ELF-1 (cell line): ENCODE data around the gene METTL24.
"Not testable (repeated sequence)": the region's sequence is repeated elsewhere in the genome, so short reads cannot be mapped to it uniquely, and the experiment has no call there.

Source experiments
- DNase-seq: peaks from one replicate; pipeline ENCODE4 v3.0.0-alpha.2; 2016; ENCODE audit warnings: low read depth, low spot score

The METTL24 gene

DNA sequence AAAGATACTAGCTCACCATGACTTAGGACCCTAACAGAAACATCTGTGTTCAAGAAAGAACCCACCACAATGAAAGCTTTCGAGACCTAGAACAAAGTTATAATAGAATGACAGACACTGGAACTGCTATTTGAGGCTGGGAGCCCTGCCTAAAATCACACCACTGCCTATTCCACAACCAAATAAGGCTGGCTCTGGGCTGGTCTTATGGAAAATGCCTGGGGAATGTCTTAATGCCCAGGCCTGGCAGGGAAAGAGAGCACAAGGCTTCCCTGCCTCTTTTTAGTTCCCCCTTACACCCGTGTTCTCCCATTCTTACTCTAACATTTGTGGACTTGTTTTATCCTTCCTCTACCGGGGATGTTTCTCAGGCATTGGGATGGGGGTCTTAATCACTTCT is 5.6 kb upstream of the METTL24 start:
- no peak for DNase-seq

DNA sequence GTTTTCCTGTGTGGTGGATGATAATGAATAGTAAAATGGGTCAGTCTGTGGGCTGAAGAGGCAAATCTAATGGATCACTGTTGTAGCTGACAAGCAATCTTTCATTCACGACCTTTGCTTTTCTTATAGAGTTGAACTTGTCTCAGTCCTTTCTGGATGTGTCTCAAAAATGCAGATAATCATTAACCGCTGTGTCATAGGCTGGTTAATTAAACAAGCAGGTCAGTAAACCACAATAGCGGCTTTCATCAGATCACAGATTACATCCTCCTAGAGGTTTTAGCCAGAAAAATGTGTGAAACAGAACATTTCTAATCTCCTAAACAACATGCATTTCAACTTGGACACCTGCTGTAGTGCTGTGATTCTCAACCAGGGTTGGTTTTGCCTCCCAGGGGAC is 2.5 kb upstream of the METTL24 start:
- DNase-seq: no peak

DNA sequence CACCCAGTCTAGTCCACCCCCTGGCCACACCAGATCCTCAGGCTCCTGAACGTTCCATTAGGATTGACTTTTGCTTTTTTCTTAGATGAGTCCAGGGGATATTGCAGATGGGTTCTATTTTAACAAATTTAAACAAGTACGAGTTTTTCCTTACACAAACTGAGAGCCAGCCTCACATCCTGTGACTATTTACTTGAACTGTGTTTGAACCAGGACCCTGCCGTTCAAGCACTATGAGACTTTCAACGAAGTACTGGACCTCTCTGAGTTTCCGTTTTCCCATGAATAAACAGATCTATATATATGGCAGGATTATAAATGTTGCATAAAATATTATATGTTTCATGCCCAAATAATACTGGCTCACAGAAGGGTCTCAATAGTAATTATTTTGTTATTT is 1.4 kb upstream of the METTL24 start:
- DNase-seq: no peak

DNA sequence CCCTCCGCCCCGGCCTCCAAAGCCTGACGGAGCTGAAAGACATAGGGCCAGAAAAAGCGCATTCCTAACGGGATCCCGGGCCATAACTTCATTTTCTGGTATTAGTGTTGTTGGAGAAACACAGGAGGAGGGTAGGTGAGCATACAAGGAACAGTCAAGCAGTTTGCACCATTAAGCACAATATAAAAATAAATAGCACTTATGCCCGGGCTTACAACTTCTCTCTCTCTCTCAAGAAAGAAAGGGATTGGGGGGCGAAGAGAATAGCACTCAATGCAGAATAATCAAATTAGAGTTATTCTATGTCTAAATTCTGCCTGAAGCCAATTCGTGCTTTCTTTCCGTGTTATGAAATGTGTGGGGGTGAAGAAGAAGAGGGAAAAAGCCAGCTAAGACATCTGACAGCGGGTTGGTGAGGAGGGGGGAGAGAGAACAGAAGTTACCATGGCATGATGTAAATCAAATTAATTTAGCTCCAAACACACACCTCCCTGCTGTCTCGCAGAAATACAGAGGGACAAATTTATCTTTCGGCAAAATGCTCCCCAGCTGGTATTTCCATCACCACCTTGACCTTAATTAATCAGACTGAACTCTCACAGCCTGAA is 508 bp upstream of the METTL24 start:
- no peak for DNase-seq

DNA sequence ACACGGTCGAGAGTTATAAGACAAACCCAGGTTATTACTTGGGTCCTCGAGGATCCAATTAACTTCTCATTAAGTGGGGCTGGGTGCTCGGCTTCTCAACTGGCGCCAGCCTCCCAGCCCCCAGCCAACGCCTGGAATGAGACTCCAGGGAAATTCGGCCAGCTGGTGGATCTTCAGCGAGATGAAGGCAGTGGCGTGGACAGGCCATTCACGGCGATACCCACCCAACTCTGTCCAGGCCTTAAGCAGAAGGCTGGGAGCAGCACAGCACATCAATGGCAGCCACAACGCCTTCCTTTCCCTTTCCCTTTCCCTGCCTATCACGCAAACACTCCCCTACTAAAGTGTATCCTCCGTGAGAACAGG is 868 bp downstream of the METTL24 start:
- no peak for DNase-seq

DNA sequence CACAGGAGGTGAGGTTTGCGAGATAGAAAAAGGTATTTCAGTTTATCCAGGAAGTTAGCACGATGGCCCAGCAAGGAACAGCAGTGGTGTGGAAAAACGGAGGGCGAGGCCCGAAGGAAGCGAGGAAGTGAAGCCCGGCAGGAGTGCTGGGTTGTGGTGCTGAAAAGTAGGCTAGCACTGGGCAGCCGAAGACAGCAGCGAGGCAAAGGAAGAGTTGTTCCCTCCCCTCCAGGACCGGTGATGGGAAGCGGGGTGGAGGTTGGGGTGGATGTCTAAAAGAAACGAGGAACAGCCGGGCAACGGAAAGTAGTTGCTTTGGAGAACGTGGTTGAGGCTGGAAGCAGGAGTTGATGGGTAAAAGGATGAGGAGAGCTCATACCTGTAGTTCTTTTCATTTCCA is 1.4 kb downstream of the METTL24 start:
- DNase-seq: peak; percentile 58

DNA sequence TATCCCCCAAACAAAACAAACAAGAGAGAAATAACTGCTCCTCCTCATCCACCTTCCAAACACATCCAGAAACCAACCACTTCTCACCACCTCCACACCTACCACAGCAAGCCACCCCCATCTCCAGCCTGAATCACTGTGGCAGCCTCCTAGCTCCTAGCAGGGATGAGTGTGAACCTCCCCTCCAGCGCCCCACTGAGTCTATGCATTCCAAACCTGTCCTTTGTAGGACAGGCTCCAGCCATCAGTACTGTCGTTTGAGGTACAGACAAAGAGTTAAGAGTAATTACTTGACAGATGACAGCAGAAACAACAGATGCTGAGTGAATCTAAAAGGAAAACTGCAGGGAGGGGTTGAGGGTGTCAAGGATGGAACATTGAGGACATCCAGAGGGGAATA is 2.4 kb downstream of the METTL24 start:
- DNase-seq: peak; percentile 85

DNA sequence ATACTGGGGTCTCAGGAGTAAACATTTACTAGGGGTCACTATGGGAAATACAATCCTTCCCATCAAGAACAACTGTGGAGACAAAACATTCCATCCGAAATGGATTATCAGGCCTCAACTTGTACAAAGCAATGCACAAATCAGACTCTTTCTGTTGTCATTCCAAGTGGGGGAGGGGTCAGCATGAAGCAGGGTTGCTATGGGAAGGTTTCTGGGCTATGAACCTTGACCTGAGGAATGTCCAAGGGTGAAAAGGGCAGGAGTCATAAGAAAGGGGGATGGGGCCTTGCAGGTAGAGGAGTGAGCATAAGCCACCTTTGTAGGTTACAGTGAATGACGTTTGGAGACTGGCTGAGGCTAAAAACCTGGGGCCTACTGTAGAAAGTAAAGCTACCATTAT is 3.1 kb downstream of the METTL24 start:
- DNase-seq: peak; percentile 72

DNA sequence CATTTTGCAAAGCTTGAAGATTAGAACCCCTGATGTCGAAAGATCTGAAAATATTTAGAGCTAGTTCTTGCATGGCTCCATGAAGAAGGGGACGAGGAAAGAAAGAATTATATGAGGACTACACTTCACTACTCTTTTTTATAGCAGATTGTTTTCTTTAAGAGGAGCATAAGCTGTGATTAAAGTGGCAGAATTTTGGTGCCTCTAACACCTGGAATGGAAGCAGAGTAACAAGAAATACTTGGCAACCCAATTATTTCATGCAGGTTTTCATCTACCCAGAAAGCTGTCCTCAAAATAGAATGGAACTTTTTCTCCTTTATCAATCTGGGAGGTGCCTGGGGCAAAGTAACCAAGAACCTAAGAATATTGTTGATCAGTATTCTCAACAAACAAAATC is 4.0 kb downstream of the METTL24 start:
- no peak for DNase-seq

DNA sequence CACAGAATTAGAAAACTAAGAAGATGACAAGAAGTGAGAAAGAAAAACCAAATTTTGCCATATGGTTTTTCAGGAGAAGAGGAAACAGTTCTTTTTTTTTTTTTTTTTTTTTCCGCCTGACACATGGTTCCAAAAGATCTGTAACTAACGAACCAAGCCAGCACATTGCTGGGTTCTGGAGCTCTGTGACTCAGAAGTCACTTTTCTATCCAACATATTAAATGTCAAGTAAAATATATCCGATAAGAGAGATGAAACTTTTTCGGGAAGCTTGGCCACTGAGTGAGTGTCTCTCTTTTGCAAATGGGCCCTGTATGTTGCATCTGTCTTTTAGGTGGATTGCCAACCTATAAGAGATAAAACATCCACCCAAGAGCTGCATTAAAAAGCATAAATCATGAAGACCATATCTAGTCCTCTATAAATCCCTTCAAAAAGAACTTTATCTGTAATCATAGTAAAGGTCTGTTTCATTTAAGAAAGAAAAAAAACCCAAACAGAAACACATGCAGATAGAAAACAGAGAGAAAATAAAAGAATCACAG is 4.6 kb downstream of the METTL24 start:
- no peak for DNase-seq

DNA sequence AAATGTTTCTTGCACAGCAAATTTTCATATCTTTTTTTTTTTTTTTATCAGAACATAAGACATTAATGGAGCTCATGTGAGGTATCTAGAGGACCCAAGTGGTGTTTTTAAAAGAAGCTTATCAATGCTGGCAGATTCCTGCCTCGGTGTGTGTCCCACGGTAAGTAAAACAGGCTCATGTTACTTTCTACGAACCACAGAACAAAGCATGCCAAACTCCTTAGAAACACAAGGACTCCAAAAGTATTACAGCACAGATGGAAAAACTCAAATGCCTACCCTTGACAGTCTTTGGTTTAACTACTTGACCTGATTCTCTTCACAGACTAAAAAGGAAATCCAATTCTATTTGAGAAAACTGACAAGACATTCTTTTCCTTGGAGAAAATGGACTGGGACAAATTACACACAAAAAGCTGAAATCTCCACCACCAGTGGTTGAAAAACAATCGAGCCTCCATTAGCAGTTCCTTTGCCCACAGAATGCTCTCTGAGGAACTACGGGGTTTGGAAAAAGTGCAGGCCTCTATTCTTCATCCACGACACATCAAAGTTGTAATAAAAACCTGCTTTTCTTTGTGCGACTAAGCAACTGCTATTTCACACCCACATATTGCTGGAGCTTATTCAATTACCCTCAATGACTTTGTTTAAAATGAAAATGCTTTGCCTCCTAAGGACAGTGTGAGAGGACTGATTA is 5.4 kb downstream of the METTL24 start:
- DNase-seq: no peak

DNA sequence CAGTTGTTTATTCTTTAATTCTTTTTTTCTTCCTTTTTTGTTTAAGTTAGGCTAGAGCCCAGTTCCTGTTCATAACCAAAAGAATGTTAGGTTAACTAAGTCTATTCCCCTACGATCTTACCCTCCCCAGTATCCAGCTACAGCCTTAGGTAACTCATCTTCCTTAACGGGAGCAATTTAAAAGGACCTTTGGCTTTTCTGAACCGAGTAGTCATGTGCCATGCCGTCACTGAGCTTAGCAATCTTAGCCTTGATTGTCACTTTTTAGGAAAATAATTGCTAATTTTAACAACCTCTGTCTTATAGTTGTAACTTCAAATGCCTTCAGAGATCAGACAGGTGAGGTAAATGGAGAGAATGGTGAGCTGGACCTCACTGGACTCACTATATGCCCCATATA is 6.2 kb downstream of the METTL24 start:
- DNase-seq: no peak

DNA sequence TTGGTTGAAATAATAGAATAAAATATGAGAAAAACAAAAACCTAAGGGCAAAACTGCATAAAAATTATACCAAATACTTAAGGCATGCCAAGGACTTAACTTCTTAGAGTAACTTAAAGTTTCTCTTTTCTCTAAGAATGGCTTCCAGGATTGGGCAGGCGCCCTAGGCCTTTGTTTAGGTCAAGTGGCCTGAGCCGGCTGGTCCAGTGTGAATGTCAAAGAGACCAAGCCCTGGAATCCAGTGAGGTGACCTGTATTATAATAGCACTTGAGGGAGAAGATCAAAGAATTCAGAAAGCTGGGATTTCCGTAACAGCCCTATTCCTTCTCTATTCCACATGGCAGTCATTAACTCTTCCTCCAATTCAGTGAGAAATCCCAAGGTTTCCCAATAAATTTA is 6.6 kb downstream of the METTL24 start:
- no peak for DNase-seq

DNA sequence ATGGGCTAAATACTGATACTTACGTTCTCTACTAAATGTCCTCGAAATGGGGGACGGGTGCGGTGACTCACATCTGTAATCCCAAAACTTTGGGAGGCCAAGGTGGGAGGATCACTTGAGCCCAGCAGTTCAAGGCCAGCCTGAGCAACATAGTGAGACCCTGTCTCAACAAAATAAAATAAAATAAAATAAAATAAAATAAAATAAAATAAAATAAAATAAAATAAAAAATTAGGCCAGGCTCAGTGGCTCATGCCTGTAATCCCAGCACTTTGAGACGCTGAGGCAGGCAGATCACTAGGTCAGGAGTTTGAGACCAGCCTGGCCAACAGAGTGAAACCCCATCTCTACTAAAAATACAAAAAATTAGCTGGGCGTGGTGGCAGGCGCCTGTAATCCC is 7.6 kb downstream of the METTL24 start:
- not testable (repeated sequence) for DNase-seq

DNA sequence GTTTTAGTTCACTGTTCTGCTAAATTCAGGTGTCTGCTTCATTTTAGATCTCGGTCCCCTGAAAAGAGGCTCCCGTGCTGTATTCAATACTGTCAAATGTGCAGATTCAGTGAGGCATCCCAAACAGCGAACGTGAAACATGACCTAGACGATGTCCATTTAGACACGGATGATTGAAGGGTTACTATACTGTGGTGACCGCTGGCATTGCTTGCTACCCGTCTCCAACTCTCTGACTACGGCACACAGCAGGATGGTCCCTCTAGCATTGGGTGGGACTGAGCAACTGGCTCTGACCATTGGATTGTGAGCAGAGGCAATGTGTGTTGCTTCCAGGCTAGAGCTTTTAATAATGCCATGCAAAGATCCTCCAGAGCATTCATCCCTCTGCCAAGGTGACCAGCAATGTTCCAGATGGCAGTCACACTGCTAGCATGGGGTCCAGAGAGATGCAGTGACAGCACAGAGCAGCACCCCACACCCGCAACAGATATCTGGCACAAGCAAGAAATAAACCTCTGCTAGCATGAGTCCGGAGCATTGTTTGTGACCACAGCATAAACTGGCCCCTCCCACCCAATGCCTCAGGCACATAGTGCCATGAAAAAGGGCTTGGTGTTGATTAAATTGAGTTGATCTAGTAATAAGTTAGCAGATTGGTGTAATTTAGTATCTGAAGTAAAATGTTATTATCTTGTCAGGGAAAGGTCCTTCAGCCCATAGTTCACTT is 9.0 kb downstream of the METTL24 start:
- no peak for DNase-seq

DNA sequence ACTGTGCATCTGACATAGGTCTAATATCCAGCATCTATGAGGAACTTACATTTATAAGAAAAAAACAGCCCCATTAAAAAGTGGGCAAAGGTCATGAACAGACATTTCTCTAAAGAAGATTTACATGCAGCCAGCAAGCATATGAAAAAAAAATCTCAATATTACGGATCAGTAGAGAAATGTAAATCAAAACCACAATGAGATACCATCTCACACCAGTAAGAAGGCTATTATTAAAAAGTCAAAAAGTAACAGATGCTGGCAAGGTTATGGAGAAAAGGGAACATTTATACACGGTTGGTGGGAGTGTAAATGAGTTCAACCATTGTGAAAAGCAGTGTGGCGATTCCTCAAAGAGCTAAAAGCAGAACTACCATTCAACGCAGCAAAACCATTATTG is 13.1 kb downstream of the METTL24 start:
- DNase-seq: no peak

DNA sequence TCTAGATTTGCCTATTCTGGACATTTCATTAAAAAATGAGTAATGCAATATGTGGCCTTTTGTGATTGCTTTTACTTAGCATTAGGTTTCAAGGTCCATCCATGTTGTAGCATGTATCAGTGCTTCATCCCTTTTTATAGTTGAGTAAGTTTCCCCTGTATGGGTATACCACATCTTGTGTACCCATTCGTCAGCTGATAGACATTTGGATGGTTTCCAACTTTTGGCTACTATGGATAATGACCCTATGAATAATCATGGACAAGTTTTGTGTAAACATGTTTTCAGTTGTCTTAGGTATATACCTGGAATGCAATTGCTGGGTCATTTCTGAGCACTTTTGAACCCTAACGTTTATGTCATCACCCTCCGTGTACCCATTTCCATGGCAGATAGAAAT is 15.4 kb downstream of the METTL24 start:
- no peak for DNase-seq

DNA sequence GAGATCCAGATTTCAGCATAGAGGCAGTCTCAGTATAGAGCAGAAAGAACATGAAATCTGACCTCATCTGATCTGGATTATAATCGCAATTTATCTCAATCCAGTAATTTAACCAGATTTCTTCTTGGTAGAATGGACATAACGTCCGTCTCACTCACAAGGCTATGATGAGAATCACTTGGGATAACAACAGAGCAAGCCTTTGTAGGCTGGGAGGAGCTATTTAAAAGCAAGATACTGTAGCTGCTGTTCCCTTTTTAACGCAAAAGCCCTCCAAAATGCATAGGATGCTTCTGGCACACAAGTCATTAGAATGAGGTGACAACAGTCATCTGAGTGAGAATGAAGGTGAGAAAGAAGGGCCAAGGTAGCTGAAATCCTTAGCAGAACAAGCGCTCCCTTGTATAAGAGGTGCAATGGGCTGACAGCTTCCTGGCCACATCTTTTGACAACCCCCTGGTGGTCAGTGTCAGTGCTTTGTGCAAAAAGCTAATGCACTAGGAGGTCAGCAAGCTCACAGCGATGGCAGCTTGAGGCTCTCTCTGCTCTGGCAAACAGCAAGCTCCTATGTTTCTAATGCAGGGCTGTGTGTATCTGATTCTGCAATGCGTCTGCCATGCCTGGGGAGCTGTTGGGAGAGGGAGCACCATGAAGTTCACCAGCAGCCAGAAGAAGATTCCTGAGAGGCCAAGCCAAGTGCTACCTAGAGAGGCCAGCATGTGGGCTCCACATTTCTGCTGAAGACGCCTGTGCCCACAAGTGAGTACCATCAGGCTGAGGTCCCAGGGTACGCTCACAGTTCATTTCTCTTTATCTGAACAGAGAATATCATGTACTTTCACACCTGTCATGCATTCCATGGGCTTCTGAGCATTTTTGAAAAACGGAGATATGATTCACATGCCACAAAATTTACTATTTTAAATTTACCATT is 16.2 kb downstream of the METTL24 start:
- peak; percentile 78 for DNase-seq

DNA sequence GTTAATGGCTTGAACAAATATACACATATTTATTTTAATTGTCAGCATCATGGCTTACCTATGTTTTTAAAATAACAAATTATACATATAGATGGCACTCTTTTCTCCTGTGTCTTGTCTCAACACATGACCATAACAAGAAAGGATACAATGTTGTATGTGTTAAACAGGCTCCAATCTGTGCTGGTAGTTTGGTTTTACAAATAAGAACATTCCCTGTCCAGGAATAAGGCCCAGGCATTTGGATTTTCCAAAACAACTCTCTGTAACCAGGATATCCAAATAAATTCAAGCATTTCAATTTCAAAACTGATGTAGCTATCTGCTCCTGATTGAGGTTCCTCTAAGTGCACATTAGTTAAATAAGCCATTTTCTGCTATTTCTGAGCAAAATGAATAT is 17.1 kb downstream of the METTL24 start:
- DNase-seq: no peak

DNA sequence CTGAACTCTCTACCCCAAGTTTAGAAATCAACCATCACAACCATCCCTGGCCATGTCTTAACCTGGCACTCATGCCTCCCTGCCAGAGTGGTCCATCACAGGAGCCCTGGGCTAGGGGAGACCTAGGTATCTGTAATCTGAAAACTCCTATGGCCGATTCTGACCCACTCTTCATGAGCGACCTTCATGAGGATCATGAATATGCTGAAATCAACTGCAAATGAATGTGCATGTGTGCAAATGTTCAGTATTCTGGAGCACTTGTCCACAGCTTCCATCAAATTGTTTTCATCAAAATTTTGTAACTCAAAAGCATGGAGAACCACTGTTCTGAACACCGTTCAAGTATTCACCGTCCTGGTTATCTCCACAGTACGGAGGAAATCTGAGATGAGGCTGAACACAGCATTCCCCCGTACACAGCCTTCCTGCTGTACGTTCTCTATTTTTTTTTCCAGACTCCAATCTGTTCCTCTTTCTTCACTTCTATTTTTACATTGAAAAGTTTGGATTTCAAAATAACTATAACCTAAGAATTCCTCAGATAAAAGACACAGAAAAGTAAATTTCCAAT is 17.7 kb downstream of the METTL24 start:
- no peak for DNase-seq

DNA sequence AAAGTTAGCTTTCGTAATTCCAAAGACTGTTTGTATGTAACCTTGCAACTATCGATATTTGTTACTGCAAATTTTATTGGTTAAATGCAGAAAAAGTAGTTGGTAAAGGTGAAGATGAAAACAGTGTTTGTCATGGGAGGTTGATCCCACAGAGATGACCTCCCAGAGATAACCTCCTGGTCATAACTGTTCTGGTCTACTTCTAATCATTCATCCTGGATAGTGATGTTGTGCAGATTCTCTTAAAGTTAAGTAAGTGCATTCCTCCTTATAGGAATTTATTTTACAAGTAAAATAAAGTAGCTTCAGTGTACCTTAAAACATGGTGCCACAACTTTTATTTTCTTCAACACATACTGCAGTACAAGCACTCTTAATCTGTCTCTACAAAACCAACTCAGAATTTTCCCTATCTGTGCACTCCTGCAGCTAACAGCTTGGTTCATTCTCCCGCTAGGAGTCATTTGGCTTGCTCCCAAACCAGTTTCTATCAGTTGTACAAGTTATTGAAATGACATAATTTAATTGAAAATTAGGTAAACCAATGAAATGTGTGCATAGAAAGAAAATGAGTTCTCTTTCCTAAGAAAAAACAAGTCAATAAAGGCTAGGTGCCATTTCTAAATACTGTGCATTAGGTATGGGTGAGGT is 19.2 kb downstream of the METTL24 start:
- no peak for DNase-seq
